ENCODE results near the gene TBC1D2B. TPM values are rescaled to one million over a fixed set of nuclear protein-coding genes. Genes with fewer than 3 reads are reported as not detected.

TBC1D2B gene
- total RNA-seq, 1 experiment from 2014 or later, result 17.6 TPM

DNA sequence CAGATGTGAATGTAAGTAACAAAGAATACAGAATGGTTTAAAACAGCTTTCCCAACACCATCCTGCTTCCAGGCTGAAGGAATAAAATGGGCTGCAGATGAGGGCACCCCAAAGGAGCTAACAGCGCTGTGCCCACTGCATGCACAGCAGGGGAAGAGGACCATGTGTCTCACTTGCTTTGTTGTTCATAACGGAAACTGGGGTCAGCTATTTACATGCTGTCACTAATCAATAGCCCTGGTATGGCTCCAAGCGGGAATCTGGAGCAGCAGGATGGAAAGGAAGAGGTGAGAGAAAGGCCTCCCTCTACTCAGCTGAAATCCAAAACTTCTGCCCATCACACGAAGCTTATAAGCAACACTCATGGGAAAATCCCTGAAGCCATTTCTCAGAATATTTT lies 67.4 kb downstream of the TBC1D2B start:
- Histone ChIP-seq H3K23ac (ENCODE audit: insufficient read length, low read depth, low read length) (no peak overlapping the region), H4K20me1 (ENCODE audit: control insufficient read depth, insufficient read depth, insufficient read length) (no peaks in the 10 kb centered on the region), H4K5ac (ENCODE audit: insufficient read length, low read depth, low read length) (no peak overlapping the region), H2BK120ac (ENCODE audit: low read depth, low read length, poor library complexity, severe bottlenecking) (no peak overlapping the region), H4K91ac (ENCODE audit: insufficient read length, low read depth, low read length) (no peak overlapping the region), H3K9ac (ENCODE audit: extremely low read depth, insufficient read length, low read length) (no peak overlapping the region), H3K18ac (ENCODE audit: insufficient read length, low read depth, low read length) (no peak overlapping the region), H4K8ac (replicated peaks; ENCODE audit: insufficient read length, low read depth, low read length) (no peak overlapping the region), H2BK5ac (ENCODE audit: insufficient read length, low read length) (no peak overlapping the region), H3K4me2 (ENCODE audit: insufficient read depth, insufficient read length, low read length) (no peak overlapping the region), H2AFZ (ENCODE audit: low read length) (no peak overlapping the region), H3K79me1 (ENCODE audit: insufficient read depth, low read depth, low read length, poor library complexity, severe bottlenecking) (no peaks in the 10 kb centered on the region), H3K79me2 (ENCODE audit: insufficient read depth, low read length) (no peaks in the 10 kb centered on the region), H2BK20ac (ENCODE audit: low read depth, low read length, poor library complexity, severe bottlenecking) (no peak overlapping the region), H3K27me3 (ENCODE audit: insufficient read depth, low read length) (no peaks in the 10 kb centered on the region), H3K27ac (ENCODE audit: insufficient read length, low read depth, low read length) (no peak overlapping the region), H3K4me1 (ENCODE audit: insufficient read depth, low read length) (no peaks in the 10 kb centered on the region), H2BK12ac (ENCODE audit: insufficient read length, low read depth, low read length) (no peak overlapping the region), H3K14ac (ENCODE audit: insufficient read depth, low read length) (no peak overlapping the region), H3K9me3 (ENCODE audit: control insufficient read depth, low read depth, low read length) (no peaks in the 10 kb centered on the region), H3K56ac (ENCODE audit: insufficient read length, low read depth, low read length) (no peak overlapping the region), H2AK5ac (ENCODE audit: insufficient read length, low read length) (no peak overlapping the region), H3K23me2 (ENCODE audit: insufficient read length, low read depth, low read length, poor library complexity, severe bottlenecking) (no peaks in the 10 kb centered on the region), H3T11ph (ENCODE audit: low read length) (no peak overlapping the region), H3K4ac (ENCODE audit: low read depth, low read length) (no peak overlapping the region), H2BK15ac (ENCODE audit: low read depth, low read length) (no peak overlapping the region)
- no peak for DNase-seq
- Mint-ChIP-seq H3K27ac (no peak overlapping the region), H3K27me3 (ENCODE audit: low read depth) (no peaks in the 10 kb centered on the region), H3K9me3 (no peaks in the 10 kb centered on the region), H3K4me1 (peaks cover 4 to 7% of the 10 kb centered on the region in 2 experiments), H3K4me3 (no peak overlapping the region), H3K36me3 (ENCODE audit: insufficient read depth in 1 of 3, low read depth in 3 of 3) (peaks cover 3 to 24% (median 20%) of the 10 kb centered on the region in 3 experiments; a peak in 4 of 7 replicates)
- TF ChIP-seq CTCF (conservative IDR thresholded peaks at IDR 0.05), result no peak
- WGBS (ENCODE audit: extremely low coverage, insufficient read length, low lambda C conversion rate), result no CpG with 5 or more reads among the region's 4 CpGs

All from H9 (cell line).